Activated CD4-positive, alpha-beta T cell treated with anti-CD3 and anti-CD28 coated beads, Interleukin-2, amount 50 U/mL, for 48 hours (primary cell): ENCODE measurements around the gene NR1D2.
A peak's percentile ranks its signal among the peaks of the same experiment; 100 is the strongest.
"Not testable (repeated sequence)": the region's sequence is repeated elsewhere in the genome, so short reads cannot be mapped to it uniquely, and the experiment has no call there.

Source experiments
- DNase-seq, 2 experiments: peaks; one replicate each; pipeline ENCODE4 v3.0.0-alpha.2; 2020

The NR1D2 gene

GRCh38 chr3:23944861-23945662, at the start of gene NR1D2:
Gene NR1D2, plus strand, starts transcription at chr3:23945286. Its CDS starts 293 bp downstream, at chr3:23945579.
- peak; percentile 76 to 77 for DNase-seq

DNA sequence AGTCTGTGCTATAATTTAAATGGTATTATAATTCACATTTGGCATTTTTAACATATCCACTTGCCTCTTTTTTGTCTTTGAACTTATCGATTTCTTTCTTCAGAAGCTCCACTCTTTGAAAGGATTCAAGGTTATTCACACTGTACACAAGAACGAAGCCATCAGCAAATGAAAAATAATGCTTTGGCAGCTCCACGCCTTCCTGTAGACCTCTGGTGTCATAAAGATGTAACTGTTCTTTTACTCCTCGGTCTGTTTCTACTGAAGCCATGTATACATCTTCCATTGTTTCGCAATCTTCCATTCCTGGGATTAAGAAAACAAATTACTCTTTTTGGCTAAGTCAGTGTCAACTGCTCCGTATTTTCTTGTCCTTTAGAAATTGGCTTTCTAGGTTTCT, 44.3 kb upstream of the NR1D2 start:
- DNase-seq, result no peak

GRCh38 chr3:23904545-23904944, 40.5 kb upstream of the NR1D2 start:
- no peak for DNase-seq

DNA sequence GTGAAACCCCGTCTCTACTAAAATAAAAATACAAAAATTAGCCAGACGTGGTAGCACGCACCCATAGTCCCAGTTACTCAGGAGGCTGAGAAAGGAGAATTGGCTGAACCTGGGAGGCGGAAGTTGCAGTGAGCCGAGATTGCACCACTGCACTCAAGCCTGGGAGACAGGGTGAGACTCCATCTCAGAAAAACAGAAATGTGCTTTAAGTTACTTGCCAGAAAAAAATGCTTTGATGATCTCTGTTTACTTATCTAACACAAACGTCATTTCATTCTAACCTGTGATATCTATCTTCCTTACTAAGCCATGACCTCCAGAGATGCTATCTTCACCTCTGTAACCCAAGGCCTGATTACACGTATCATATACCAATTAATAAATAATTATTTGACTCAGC, 35.7 kb upstream of the NR1D2 start:
- DNase-seq, result no peak

DNA sequence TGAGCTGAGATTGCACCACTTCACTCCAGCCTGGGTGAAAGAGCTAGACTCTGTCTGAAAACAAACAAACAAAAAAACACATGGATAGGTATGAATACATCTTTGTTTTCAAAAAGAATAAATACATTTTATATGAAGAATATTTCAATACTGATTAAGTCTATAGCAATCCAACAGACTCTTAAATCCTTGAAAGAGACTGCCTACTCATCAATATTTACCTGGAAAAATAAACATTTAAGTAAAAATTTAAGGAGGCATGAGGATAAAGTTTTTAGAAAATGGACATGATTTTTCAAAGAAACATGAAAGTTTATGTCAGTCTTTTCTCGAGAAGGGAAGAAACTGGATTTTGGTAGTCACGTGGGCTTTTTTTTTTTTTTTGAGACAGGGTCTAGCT, 33.7 kb upstream of the NR1D2 start:
- DNase-seq, result no peak

DNA sequence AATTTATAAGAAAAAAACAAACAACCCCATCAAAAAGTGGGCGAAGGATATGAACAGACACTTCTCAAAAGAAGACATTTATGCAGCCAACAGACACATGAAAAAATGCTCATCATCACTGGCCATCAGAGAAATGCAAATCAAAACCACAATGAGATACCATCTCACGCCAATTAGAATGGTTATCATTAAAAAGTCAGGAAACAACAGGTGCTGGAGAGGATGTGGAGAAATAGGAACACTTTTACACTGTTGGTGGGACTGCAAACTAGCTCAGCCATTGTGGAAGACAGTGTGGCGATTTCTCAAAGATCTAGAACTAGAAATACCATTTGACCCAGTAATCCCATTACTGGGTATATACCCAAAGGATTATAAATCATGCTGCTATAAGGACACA, 32.8 kb upstream of the NR1D2 start:
- not testable (repeated sequence) for DNase-seq

DNA sequence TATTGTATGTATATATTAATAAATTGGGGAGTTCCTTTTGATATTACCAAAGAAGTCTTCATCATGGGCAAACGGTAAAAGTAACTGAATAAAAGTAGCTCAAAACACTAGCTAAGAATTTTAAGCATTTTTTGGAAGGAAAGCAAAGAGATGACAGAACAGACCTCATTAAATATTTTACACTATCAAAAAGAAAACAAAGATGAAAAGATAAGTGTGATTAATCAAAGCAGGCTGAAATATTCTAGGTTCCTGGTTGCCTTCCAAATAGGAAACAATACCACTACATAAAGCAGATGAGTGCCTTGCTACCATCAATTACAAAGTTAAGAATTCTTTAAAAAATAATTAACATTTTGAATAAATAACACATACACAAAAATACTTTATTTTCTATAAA, 31.9 kb upstream of the NR1D2 start:
- no peak for DNase-seq

GRCh38 chr3:23913873-23914743, 31.0 kb upstream of the NR1D2 start:
- no peak for DNase-seq

- no peak for DNase-seq
These were observed 29.5 kb upstream of the NR1D2 start for GRCh38 chr3:23915537-23916108.

DNA sequence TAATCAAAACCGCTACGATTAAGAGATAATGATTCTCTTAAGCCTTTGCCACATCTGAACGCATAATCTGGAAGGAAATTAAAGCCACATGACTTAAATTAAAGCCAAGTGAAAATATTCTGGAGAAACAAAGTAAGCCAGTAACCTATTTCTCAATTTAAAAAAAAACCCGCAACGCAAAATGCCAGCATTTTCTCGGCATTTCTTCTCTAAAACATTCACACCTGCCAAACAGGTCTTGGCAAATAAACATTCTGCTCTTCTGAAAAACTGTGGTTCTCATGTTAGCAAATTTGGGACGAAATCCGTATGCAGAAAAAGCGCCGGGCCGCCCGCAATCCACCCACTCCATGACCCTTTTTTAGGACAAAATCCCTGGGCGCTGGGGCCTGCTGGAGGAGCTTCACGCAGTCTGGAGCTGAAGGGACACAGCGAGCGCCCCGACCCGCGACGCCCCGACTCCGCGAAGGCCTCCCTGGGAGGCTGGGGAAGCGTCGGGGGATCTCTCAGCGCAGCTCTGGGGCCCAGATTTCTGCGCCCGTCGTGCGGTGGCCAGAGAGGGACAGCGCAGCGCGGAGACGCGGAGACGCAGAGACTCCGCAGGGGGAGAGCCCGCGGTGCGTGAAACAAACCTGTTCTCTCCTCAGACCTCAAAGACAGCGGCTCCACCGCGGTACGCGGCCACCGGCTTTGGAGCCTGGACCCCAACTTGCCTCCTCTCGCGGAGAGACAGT, 28.8 kb upstream of the NR1D2 start:
- DNase-seq, result no peak

DNA sequence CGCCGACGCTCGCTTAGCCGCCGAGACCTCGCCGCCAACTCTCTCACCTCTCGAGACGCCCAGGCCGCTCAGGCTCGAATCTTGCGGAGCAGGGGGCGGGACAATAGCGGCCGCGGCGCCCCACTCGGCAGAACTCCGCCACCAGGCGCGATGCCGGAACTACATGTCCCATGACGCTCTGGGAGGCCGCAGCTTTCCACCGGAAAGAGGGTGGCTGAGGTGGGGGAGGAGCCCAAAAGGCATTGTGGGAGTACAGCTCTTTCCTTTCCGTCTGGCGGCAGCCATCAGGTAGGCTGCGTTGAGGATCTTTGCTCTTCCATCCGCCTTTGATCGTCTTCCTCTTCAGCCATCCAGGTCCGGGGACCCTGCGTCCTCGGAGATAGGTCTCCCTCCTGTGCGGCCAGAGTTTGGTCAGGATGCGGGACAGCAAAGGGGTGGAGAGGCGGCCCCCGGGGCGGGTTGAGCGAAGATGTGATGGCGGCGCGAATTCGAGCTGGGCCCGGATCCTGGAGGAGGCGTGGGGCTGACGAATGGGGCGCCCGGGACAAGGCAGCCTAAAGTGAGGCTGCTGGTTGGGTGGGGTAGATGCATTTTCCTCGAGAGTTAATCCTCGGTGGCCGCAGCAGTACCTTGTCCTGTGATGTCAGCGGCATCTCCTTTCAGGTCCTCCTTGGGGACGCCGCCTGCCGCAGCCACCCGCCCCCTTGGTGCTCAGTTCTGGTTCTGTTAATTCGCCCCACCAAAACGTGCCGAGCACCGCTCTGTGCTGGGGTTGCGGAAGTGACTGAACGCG, 28.0 kb upstream of the NR1D2 start, which contains the start of the genes NKIRAS1 and RPL15:
Gene NKIRAS1, minus strand, starts transcription at position 105 of the 793 bp plus-strand sequence. CDS start 6,086 bp downstream, outside the sequence.
Gene RPL15, plus strand, starts transcription at position 247 of the 793 bp plus-strand sequence. CDS start 728 bp downstream, outside the sequence.
- DNase-seq, result peak; percentile 95 to 97

GRCh38 chr3:23917679-23918303, 27.3 kb upstream of the NR1D2 start:
- not testable (repeated sequence) for DNase-seq

GRCh38 chr3:23918331-23918730, 26.8 kb upstream of the NR1D2 start:
- DNase-seq, result not testable (repeated sequence)

GRCh38 chr3:23919628-23920027, 25.5 kb upstream of the NR1D2 start:
- no peak for DNase-seq

- DNase-seq, result no peak
These were observed 24.9 kb upstream of the NR1D2 start for GRCh38 chr3:23920151-23920655.

- no peak for DNase-seq
These were observed 24.0 kb upstream of the NR1D2 start for GRCh38 chr3:23921052-23921511.

GRCh38 chr3:23923786-23924185, 21.3 kb upstream of the NR1D2 start:
- no peak for DNase-seq

- no peak for DNase-seq
These were observed 18.8 kb upstream of the NR1D2 start for GRCh38 chr3:23926246-23926645.

GRCh38 chr3:23926736-23927135, 18.4 kb upstream of the NR1D2 start:
- DNase-seq, result no peak

- DNase-seq, result no peak
These were observed 16.6 kb upstream of the NR1D2 start for GRCh38 chr3:23928524-23928923.

DNA sequence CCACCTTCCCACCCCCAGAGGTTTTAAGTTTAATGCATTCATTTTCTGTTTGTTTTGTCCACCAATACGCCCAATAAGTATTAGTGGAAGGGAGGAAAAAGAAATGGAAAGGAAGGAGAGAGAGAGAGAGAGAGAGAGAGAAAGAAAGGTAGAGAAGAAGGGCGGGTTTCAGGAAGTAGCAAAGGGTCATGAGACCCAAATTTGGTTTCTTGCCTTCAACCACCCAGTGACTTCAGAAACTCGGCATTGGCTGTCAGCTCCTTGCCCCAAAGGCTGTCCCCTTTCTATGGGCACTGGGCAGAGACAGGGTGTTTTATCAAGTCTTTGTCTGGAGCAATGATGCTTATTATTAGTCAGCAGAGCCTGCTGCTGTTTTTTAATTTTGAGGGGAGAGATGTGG, 13.5 kb upstream of the NR1D2 start:
- no peak for DNase-seq
